HG02759 (cell line): Measurements from ENCODE around the gene KLHDC9.

Source experiments
- ATAC-seq: cut with Tn5 transposase; IDR thresholded peaks from one replicate; pipeline ENCODE4 v1.9.1; 2021; ENCODE audit warnings: mild to moderate bottlenecking, moderate library complexity; ENCODE audit not compliant: unreplicated experiment

KLHDC9 gene

GRCh38 chr1:161128591-161129420 is 30.6 kb downstream of the KLHDC9 start:
- ATAC-seq, result no peak

- no peak for ATAC-seq
These were observed 32.1 kb downstream of the KLHDC9 start for GRCh38 chr1:161130266-161130665.

- ATAC-seq, result no peak
These were observed 33.6 kb downstream of the KLHDC9 start for GRCh38 chr1:161131523-161132409.

- ATAC-seq, result peak; percentile 95
These were observed 34.5 kb downstream of the KLHDC9 start, which contains the start of gene DEDD for GRCh38 chr1:161132410-161133219. DEDD (minus strand) TSS chr1:161132667; CDS start chr1:161124462, 8,205 bp downstream.

- ATAC-seq, result peak; percentile 3
These were observed 35.1 kb downstream of the KLHDC9 start for GRCh38 chr1:161133220-161133740.

DNA sequence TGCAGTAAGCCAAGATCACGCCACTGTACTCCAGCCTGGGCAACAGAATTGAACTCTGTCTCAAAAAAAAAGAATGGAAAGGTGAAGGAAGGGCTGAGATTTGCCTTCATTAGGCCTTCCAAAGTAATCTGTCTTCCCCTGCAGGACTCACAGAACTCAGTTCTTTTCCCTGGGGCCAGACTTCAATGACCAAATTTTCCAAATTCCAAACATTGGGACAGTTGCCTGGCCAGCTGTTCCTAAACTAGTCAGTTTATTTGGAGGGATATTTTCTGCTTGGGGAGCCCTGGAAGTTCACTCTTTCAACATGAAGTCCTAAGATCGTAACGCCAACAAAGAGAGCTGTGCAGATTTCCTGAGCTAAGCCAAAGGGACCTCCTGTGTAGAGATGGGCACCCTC is 39.7 kb downstream of the KLHDC9 start:
- no peak for ATAC-seq

GRCh38 chr1:161138431-161138830 is 40.3 kb downstream of the KLHDC9 start:
- no peak for ATAC-seq

- ATAC-seq, result no peak
These were observed 41.6 kb downstream of the KLHDC9 start for GRCh38 chr1:161139766-161140165.

- ATAC-seq, result no peak
These were observed 42.7 kb downstream of the KLHDC9 start for GRCh38 chr1:161140755-161141400.

GRCh38 chr1:161145832-161146231 is 47.7 kb downstream of the KLHDC9 start:
- ATAC-seq, result no peak
